Measurements from ENCODE around the gene FBXO11.

- TF ChIP-seq CTCF (IDR thresholded peaks at IDR 0.05; ENCODE audit: low read depth, low read length, missing input control) (peak; percentile 54), ATF3 (IDR thresholded peaks at IDR 0.05) (peak; percentile 83), YY1 (IDR thresholded peaks at IDR 0.05) (peak; percentile 95), ZBTB33 (IDR thresholded peaks at IDR 0.05) (no peak), MAX (IDR thresholded peaks at IDR 0.05) (no peak), RXRA (IDR thresholded peaks at IDR 0.05) (peak; percentile 50 to 75), EGR1 (IDR thresholded peaks at IDR 0.05; ENCODE audit: low read depth in 2 of 2) (peak in 1 of 2 donors; percentile 64), GABPA (IDR thresholded peaks at IDR 0.05 in 1 of 2, conservative IDR thresholded peaks at IDR 0.05 in 1 of 2) (peak; percentile 50 to 70), JUND (IDR thresholded peaks at IDR 0.05) (no peak), HNF4A (conservative IDR thresholded peaks at IDR 0.05) (peak; percentile 45 to 63)
Measured at GRCh38 chr2:47906157-47907038, at the start of gene FBXO11.

Data from liver (tissue), 3 donors.